ENCODE results near the gene KRT6A. TPM values are rescaled to one million over a fixed set of nuclear protein-coding genes. Genes with fewer than 3 reads are reported as not detected.

Gene KRT6A
- total and polyA plus RNA-seq, 10 of the 15 experiments (the other 5 are each of a cell fraction or from before 2014, with no cell fraction given), result 0.96 TPM; not detected in 9

GRCh38 chr12:52486166-52487105, 6.6 kb downstream of the KRT6A start:
- ChIA-PET RAD21 (ENCODE audit: unreplicated experiment) (no interaction called here), SMC1A (ENCODE audit: uncharacterized antibody, unreplicated experiment) (no interaction called here), POLR2A (no interaction called here), CTCF (no interaction called here)
- DNase-seq (ENCODE audit: low read depth, low spot score) (no peak), FAIRE-seq (no peak), ATAC-seq (no peak)
- Histone ChIP-seq H3K36me3 (ENCODE audit: control insufficient read depth in 2 of 2, insufficient read depth in 2 of 2, low read length in 1 of 2) (no peaks in the 10 kb centered on the region), H3K27me3 (replicated peaks in 1 of 2; ENCODE audit: control insufficient read depth in 2 of 2, insufficient read depth in 2 of 2, low read length in 1 of 2) (no peaks in the 10 kb centered on the region; a peak in 2 of 4 replicates), H4K20me1 (ENCODE audit: control insufficient read depth, insufficient read depth) (no peaks in the 10 kb centered on the region), H3K9ac (ENCODE audit: control insufficient read depth, insufficient read depth, low read length) (no peak overlapping the region), H2AFZ (ENCODE audit: control insufficient read depth, low read depth, low read length) (no peak overlapping the region), H3K79me2 (ENCODE audit: control insufficient read depth, insufficient read depth, low read length) (no peaks in the 10 kb centered on the region), H3K9me3 (replicated peaks; ENCODE audit: control insufficient read depth, insufficient read depth, low read length) (no peaks in the 10 kb centered on the region), H3K4me3 (no peak overlapping the region), H3K4me1 (ENCODE audit: control insufficient read depth, insufficient read depth, low read length) (no peaks in the 10 kb centered on the region), H3K4me2 (ENCODE audit: control insufficient read depth, insufficient read depth) (no peak overlapping the region), H3K27ac (ENCODE audit: control insufficient read depth, insufficient read depth) (no peak overlapping the region)
- no TSS peak for BruUV-seq (replicated peaks)
- 20% methylated on average over 5 of the region's 5 CpGs for WGBS (ENCODE audit: insufficient coverage, insufficient replicate concordance, low lambda C conversion rate, missing lambda C conversion rate)
- TF ChIP-seq ATF7 (IDR thresholded peaks at IDR 0.05; ENCODE audit: low read depth) (no peak), HDAC2 (IDR thresholded peaks at IDR 0.05) (no peak), IRF4 (IDR thresholded peaks at IDR 0.05; ENCODE audit: low read depth, low read length) (no peak)
- in situ Hi-C loops (cut with MboI), result no loop called here
- intact Hi-C loops (cut with micrococcal nuclease; ENCODE audit: unreplicated experiment), result no loop called here

GRCh38 chr12:52480073-52480472, 13.0 kb downstream of the KRT6A start:
- H3K9me3 ChIP-seq (replicated peaks; ENCODE audit: control insufficient read depth, insufficient read depth, low read length), result no peaks in the 10 kb centered on the region; the same call in 2 of the 3 replicates
- no peak overlapping the region for H3K9ac ChIP-seq (ENCODE audit: control insufficient read depth, insufficient read depth, low read length)
- H3K79me2 ChIP-seq (ENCODE audit: control insufficient read depth, insufficient read depth, low read length), result no peaks in the 10 kb centered on the region
- ATAC-seq (no peak), DNase-seq (ENCODE audit: low read depth, low spot score) (no peak), FAIRE-seq (no peak)
- no peaks in the 10 kb centered on the region for H4K20me1 ChIP-seq (ENCODE audit: control insufficient read depth, insufficient read depth)
- intact Hi-C loops (cut with micrococcal nuclease; ENCODE audit: unreplicated experiment), result no loop called here
- 0% methylated on average over 3 of the region's 3 CpGs for WGBS (ENCODE audit: insufficient coverage, insufficient replicate concordance, low lambda C conversion rate, missing lambda C conversion rate)
- ChIA-PET CTCF (no interaction called here), POLR2A (no interaction called here), RAD21 (ENCODE audit: unreplicated experiment) (no interaction called here), SMC1A (ENCODE audit: uncharacterized antibody, unreplicated experiment) (no interaction called here)
- H3K27ac ChIP-seq (ENCODE audit: control insufficient read depth, insufficient read depth), result no peak overlapping the region
- H3K27me3 ChIP-seq (replicated peaks in 1 of 2; ENCODE audit: control insufficient read depth in 2 of 2, insufficient read depth in 2 of 2, low read length in 1 of 2), result no peaks in the 10 kb centered on the region
- in situ Hi-C loops (cut with MboI), result no loop called here
- H2AFZ ChIP-seq (ENCODE audit: control insufficient read depth, low read depth, low read length), result no peak overlapping the region
- H3K4me1 ChIP-seq (ENCODE audit: control insufficient read depth, insufficient read depth, low read length), result no peaks in the 10 kb centered on the region
- no TSS peak for BruUV-seq (replicated peaks)
- no peaks in the 10 kb centered on the region for H3K36me3 ChIP-seq (ENCODE audit: control insufficient read depth in 2 of 2, insufficient read depth in 2 of 2, low read length in 1 of 2)
- no peak overlapping the region for H3K4me3 ChIP-seq
- no peak overlapping the region for H3K4me2 ChIP-seq (ENCODE audit: control insufficient read depth, insufficient read depth)
- TF ChIP-seq ZBTB40 (IDR thresholded peaks at IDR 0.05; ENCODE audit: borderline replicate concordance), result no peak
- no peak for TF ChIP-seq HSF1 (IDR thresholded peaks at IDR 0.05; ENCODE audit: low read depth, low read length)
- no peak for TF ChIP-seq BHLHE40 (IDR thresholded peaks at IDR 0.05; ENCODE audit: borderline replicate concordance in 1 of 2, low read depth in 2 of 2, low read length in 1 of 2)
- TF ChIP-seq ZNF384 (IDR thresholded peaks at IDR 0.05; ENCODE audit: borderline replicate concordance, low read depth, low read length), result no peak
- TF ChIP-seq SPI1 (IDR thresholded peaks at IDR 0.05; ENCODE audit: borderline replicate concordance, insufficient read depth, low read depth, low read length), result no peak
- no peak for TF ChIP-seq RBBP5 (conservative IDR thresholded peaks at IDR 0.05)
- TF ChIP-seq RB1 (IDR thresholded peaks at IDR 0.05; ENCODE audit: borderline replicate concordance), result no peak
- no peak for TF ChIP-seq ZZZ3 (IDR thresholded peaks at IDR 0.05; ENCODE audit: control insufficient read depth, insufficient read length, low read depth)
- TF ChIP-seq ZNF622 (IDR thresholded peaks at IDR 0.05), result no peak

All from GM12878 (cell line).